ENCODE data around the gene SHISA6. TPM values are rescaled to one million over a fixed set of nuclear protein-coding genes. Genes with fewer than 3 reads are reported as not detected.

SHISA6 gene
- total RNA-seq, 1 experiment from 2014 or later = 2.9 TPM

DNA sequence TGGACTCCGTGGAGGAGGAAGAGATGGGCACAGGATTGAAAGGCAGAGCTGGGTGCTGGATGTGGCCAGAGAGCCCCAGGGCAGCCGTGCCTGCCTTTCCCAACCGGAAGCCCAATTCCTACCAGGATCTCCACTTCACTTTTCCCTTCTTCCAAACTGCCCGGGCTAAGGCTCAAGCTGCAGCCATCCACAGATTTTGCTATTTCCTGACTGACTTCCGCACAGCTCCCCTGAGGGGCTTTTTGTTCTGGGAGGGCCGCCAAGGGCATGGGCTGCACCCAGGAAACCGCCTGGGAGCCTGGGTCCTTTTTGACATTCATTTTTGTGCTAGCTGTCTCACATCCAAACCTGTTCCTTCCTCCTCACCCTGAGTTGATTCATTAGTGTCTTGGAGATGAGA is 4.2 kb downstream of the SHISA6 start:
- no peak overlapping the region for H3K56ac ChIP-seq (ENCODE audit: insufficient read length, low read depth, low read length)
- peaks cover 18% of the 10 kb centered on the region for H3K27me3 ChIP-seq (ENCODE audit: insufficient read depth, low read length)
- no peak overlapping the region for H4K8ac ChIP-seq (replicated peaks; ENCODE audit: insufficient read length, low read depth, low read length)
- no peaks in the 10 kb centered on the region for H3K4me1 ChIP-seq (ENCODE audit: insufficient read depth, low read length)
- H2BK12ac ChIP-seq (ENCODE audit: insufficient read length, low read depth, low read length) = no peak overlapping the region
- no peak overlapping the region for H2BK20ac ChIP-seq (ENCODE audit: low read depth, low read length, poor library complexity, severe bottlenecking)
- no CpG with 5 or more reads among the region's 7 CpGs for WGBS (ENCODE audit: extremely low coverage, insufficient read length, low lambda C conversion rate)
- no peak overlapping the region for H3K4ac ChIP-seq (ENCODE audit: low read depth, low read length)
- H3T11ph ChIP-seq (ENCODE audit: low read length) = no peak overlapping the region
- no peak overlapping the region for H3K27ac ChIP-seq (ENCODE audit: insufficient read length, low read depth, low read length)
- no peak overlapping the region for H2BK120ac ChIP-seq (ENCODE audit: low read depth, low read length, poor library complexity, severe bottlenecking)
- H2BK15ac ChIP-seq (ENCODE audit: low read depth, low read length) = no peak overlapping the region
- no peak overlapping the region for H3K14ac ChIP-seq (ENCODE audit: insufficient read depth, low read length)
- TF ChIP-seq CTCF (conservative IDR thresholded peaks at IDR 0.05) = no peak
- no peak overlapping the region for H3K4me2 ChIP-seq (ENCODE audit: insufficient read depth, insufficient read length, low read length)
- peaks cover 25 to 28% of the 10 kb centered on the region in 2 experiments for H3K4me1 Mint-ChIP-seq
- H3K4me3 Mint-ChIP-seq = no peak overlapping the region
- H3K9ac ChIP-seq (ENCODE audit: extremely low read depth, insufficient read length, low read length) = no peak overlapping the region
- DNase-seq = no peak
- H3K23me2 ChIP-seq (ENCODE audit: insufficient read length, low read depth, low read length, poor library complexity, severe bottlenecking) = no peaks in the 10 kb centered on the region
- peaks cover 0 to 2% of the 10 kb centered on the region in 2 experiments; a peak in 1 of 5 replicates for H3K9me3 Mint-ChIP-seq
- H4K5ac ChIP-seq (ENCODE audit: insufficient read length, low read depth, low read length) = no peak overlapping the region
- no peak overlapping the region for H3K23ac ChIP-seq (ENCODE audit: insufficient read length, low read depth, low read length)
- H4K20me1 ChIP-seq (ENCODE audit: control insufficient read depth, insufficient read depth, insufficient read length) = no peaks in the 10 kb centered on the region
- no peak overlapping the region for H3K18ac ChIP-seq (ENCODE audit: insufficient read length, low read depth, low read length)
- no peak overlapping the region for H2AFZ ChIP-seq (ENCODE audit: low read length)
- peaks cover 0 to 2% (median 0%) of the 10 kb centered on the region in 3 experiments; a peak in 2 of 7 replicates for H3K36me3 Mint-ChIP-seq (ENCODE audit: insufficient read depth in 1 of 3, low read depth in 3 of 3)
- no peaks in the 10 kb centered on the region for H3K79me2 ChIP-seq (ENCODE audit: insufficient read depth, low read length)
- no peaks in the 10 kb centered on the region for H3K79me1 ChIP-seq (ENCODE audit: insufficient read depth, low read depth, low read length, poor library complexity, severe bottlenecking)
- no peak overlapping the region for H2AK5ac ChIP-seq (ENCODE audit: insufficient read length, low read length)
- no peak overlapping the region for H2BK5ac ChIP-seq (ENCODE audit: insufficient read length, low read length)
- no peak overlapping the region for H3K27ac Mint-ChIP-seq
- H3K9me3 ChIP-seq (ENCODE audit: control insufficient read depth, low read depth, low read length) = no peaks in the 10 kb centered on the region
- peaks cover 53% of the 10 kb centered on the region for H3K27me3 Mint-ChIP-seq (ENCODE audit: low read depth)
- no peak overlapping the region for H4K91ac ChIP-seq (ENCODE audit: insufficient read length, low read depth, low read length)
